Measurements from ENCODE around the gene SCRT2.

DNA sequence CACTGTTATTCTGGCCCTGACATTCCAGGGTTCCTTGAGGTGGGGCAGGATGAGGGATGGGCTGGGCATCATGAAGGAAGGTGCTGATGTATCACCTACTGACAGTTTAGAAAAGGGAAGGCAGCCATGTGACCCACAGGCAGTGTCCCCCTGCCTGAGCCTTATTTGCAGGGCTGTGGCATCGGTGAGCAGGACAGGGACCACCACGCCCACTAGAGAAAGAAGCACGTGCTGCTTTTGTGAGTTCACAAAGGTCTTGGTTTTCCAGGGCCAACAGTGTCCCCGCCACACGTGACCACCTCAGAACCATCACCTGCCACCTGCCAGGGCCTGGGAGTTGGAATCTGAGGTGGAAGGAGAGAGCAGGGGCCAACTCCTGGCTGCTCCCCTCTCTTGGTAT is 43.5 kb upstream of the SCRT2 start:
- TF ChIP-seq RFX5 (IDR thresholded peaks at IDR 0.05; ENCODE audit: low read length), result no peak
- TF ChIP-seq POLR2AphosphoS5 (IDR thresholded peaks at IDR 0.05; ENCODE audit: low read depth, low read length), result no peak
- no peak for TF ChIP-seq ELF1 (IDR thresholded peaks at IDR 0.05)
- TF ChIP-seq EZH2phosphoT487 (IDR thresholded peaks at IDR 0.05; ENCODE audit: borderline replicate concordance, low read depth), result no peak
- no peak for TF ChIP-seq TAF1 (IDR thresholded peaks at IDR 0.05; ENCODE audit: borderline replicate concordance, low read depth, low read length)
- TF ChIP-seq TCF12 (IDR thresholded peaks at IDR 0.05), result no peak
- no peak for TF ChIP-seq RCOR1 (IDR thresholded peaks at IDR 0.05; ENCODE audit: low read length)
- no peak for TF ChIP-seq MXI1 (IDR thresholded peaks at IDR 0.05; ENCODE audit: low read depth, low read length)
- TF ChIP-seq REST (IDR thresholded peaks at IDR 0.05; ENCODE audit: low read depth, low read length), result no peak
- TF ChIP-seq SIN3A (IDR thresholded peaks at IDR 0.05; ENCODE audit: borderline replicate concordance, low read depth, low read length), result no peak
- no peak for TF ChIP-seq CTCF (IDR thresholded peaks at IDR 0.05)

Measured in SK-N-SH (cell line).